Hepatocyte (in vitro differentiated cells): ENCODE measurements around the gene NEURL2. TPM values are rescaled to one million over a fixed set of nuclear protein-coding genes. Genes with fewer than 3 reads are reported as not detected.

Experiments
- DNase-seq: peaks from one replicate; pipeline ENCODE4 v3.0.0-alpha.2; 2016; ENCODE audit warnings: low spot score
- H2AFZ ChIP-seq: fragments of 200-600 bp; sonication (generic); 2 replicates; pipeline ENCODE4 v1.6.0; 2016; ENCODE audit warnings: antibody characterized with exemption, mild to moderate bottlenecking
- H3K27ac ChIP-seq: fragments of 200-600 bp; sonication (generic); 2 replicates; pipeline ENCODE4 v1.5.1; 2016; ENCODE audit warnings: mild to moderate bottlenecking
- H3K27me3 ChIP-seq: fragments of 200-600 bp; sonication (generic); 2 replicates; pipeline ENCODE4 v1.6.1; 2016
- H3K36me3 ChIP-seq: fragments of 200-600 bp; sonication (generic); replicated peaks from 2 replicates; pipeline ENCODE4 v1.5.1; 2016; ENCODE audit warnings: low read depth; ENCODE audit not compliant: insufficient read depth
- H3K4me1 ChIP-seq: fragments of 200-600 bp; sonication (generic); 2 replicates; pipeline ENCODE4 v1.5.1; 2016; ENCODE audit warnings: mild to moderate bottlenecking, moderate library complexity; ENCODE audit not compliant: insufficient read depth
- H3K4me2 ChIP-seq: fragments of 200-600 bp; sonication (generic); 2 replicates; pipeline ENCODE4 v1.6.0; 2016
- H3K4me3 ChIP-seq: fragments of 200-600 bp; sonication (generic); 2 replicates; pipeline ENCODE4 v1.5.1; 2016; ENCODE audit warnings: mild to moderate bottlenecking
- H3K79me2 ChIP-seq: fragments of 200-600 bp; sonication (generic); 2 replicates; pipeline ENCODE4 v1.6.0; 2017; ENCODE audit warnings: mild to moderate bottlenecking
- H3K9me2 ChIP-seq: fragments of 200-600 bp; sonication (generic); replicated peaks from 2 replicates; pipeline ENCODE4 v1.6.0; 2017; ENCODE audit warnings: mild to moderate bottlenecking; ENCODE audit not compliant: insufficient read depth
- H3K9me3 ChIP-seq: fragments of 200-600 bp; sonication (generic); 2 replicates; pipeline ENCODE4 v1.5.1; 2016; ENCODE audit warnings: low read depth, mild to moderate bottlenecking
- H4K20me1 ChIP-seq: fragments of 200-600 bp; sonication (generic); 2 replicates; pipeline ENCODE4 v1.6.0; 2016; ENCODE audit warnings: mild to moderate bottlenecking; ENCODE audit not compliant: insufficient read depth, poor library complexity, severe bottlenecking
- EZH2 ChIP-seq: fragments of 200-600 bp; sonication (generic); IDR thresholded peaks from 2 replicates; pipeline ENCODE4 v1.6.1; 2016; ENCODE audit warnings: antibody characterized with exemption, mild to moderate bottlenecking, borderline replicate concordance
- EZH2phosphoT487 ChIP-seq: fragments of 200-600 bp; sonication (generic); IDR thresholded peaks from one replicate; pipeline ENCODE4 v1.6.1; 2018; ENCODE audit warnings: antibody characterized with exemption, mild to moderate bottlenecking, low read depth, moderate library complexity; ENCODE audit not compliant: unreplicated experiment, severe bottlenecking
- WGBS: methylation state at CpG from one replicate; pipeline ENCODE4 v1.1.6; 2016; ENCODE audit warnings: low lambda C conversion rate; ENCODE audit errors: missing lambda C conversion rate; 5-methylcytosine and 5-hydroxymethylcytosine counted together
- polyA plus RNA-seq: library from polyadenylated mRNA; unstranded; fragments of >200 nt; fragmentation: Nextera tagmentation; extraction: Ambion mirVana; gene quantifications from 2 replicates; pipeline ENCODE4 v1.2.1, GENCODE V29; 2016
- total RNA-seq: library from RNA; depleted of rRNA; stranded (reverse); fragments of >200 nt; gene quantifications from 2 replicates; pipeline ENCODE4 v1.2.3, GENCODE V29; 2014
- TF ChIP-seq, protein P1 (sequence below): fragments of 200-600 bp; sonication (generic); IDR thresholded peaks from 2 replicates; pipeline ENCODE4 v1.5.1; 2016; ENCODE audit warnings: antibody characterized with exemption, mild to moderate bottlenecking; ENCODE audit not compliant: poor library complexity

NEURL2 gene
- total and polyA plus RNA-seq, 2 experiments from 2014 or later = 11.7 to 12.8 TPM

DNA sequence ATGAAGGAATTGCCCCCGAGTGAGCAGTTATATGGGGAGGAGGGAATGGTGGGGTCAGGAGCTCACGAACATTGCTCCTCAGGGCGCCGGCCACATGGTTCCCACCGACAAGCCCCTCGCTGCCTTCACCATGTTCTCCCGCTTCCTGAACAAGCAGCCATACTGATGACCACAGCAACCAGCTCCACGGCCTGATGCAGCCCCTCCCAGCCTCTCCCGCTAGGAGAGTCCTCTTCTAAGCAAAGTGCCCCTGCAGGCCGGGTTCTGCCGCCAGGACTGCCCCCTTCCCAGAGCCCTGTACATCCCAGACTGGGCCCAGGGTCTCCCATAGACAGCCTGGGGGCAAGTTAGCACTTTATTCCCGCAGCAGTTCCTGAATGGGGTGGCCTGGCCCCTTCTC lies 7.3 kb upstream of the NEURL2 start:
- peaks cover 4% of the 10 kb centered on the region for H3K4me1 ChIP-seq
- WGBS = 93% methylated on average over 12 of the region's 12 CpGs
- no peaks in the 10 kb centered on the region for H4K20me1 ChIP-seq
- peaks cover 7% of the 10 kb centered on the region for H3K79me2 ChIP-seq
- no peak overlapping the region for H3K4me2 ChIP-seq
- TF ChIP-seq EZH2phosphoT487 (no peak), EZH2 (no peak)
- TF ChIP-seq, protein P1, sequence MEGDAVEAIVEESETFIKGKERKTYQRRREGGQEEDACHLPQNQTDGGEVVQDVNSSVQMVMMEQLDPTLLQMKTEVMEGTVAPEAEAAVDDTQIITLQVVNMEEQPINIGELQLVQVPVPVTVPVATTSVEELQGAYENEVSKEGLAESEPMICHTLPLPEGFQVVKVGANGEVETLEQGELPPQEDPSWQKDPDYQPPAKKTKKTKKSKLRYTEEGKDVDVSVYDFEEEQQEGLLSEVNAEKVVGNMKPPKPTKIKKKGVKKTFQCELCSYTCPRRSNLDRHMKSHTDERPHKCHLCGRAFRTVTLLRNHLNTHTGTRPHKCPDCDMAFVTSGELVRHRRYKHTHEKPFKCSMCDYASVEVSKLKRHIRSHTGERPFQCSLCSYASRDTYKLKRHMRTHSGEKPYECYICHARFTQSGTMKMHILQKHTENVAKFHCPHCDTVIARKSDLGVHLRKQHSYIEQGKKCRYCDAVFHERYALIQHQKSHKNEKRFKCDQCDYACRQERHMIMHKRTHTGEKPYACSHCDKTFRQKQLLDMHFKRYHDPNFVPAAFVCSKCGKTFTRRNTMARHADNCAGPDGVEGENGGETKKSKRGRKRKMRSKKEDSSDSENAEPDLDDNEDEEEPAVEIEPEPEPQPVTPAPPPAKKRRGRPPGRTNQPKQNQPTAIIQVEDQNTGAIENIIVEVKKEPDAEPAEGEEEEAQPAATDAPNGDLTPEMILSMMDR = no peak
- DNase-seq = no peak
- H3K27ac ChIP-seq = no peak overlapping the region
- H3K4me3 ChIP-seq = no peak overlapping the region
- no peaks in the 10 kb centered on the region for H3K27me3 ChIP-seq
- no peaks in the 10 kb centered on the region for H3K9me2 ChIP-seq
- H3K9me3 ChIP-seq = no peaks in the 10 kb centered on the region
- H3K36me3 ChIP-seq = no peaks in the 10 kb centered on the region
- H2AFZ ChIP-seq = no peak overlapping the region

DNA sequence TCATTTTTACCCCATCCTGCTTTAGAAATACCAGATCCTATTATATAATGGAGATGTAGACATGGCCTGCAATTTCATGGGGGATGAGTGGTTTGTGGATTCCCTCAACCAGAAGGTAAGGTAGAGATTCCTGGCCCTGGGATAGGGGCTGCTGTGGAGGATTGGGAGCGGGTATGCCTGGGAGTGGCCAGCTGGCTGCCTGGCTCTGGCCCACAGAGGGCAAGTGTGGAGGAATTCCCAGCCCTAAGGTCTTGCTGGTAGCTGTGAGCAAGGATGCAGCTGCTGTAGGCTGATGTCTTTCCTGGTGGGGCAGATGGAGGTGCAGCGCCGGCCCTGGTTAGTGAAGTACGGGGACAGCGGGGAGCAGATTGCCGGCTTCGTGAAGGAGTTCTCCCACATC lies 6.7 kb upstream of the NEURL2 start:
- no peaks in the 10 kb centered on the region for H3K9me3 ChIP-seq
- no peak overlapping the region for H3K4me2 ChIP-seq
- no peak overlapping the region for H3K27ac ChIP-seq
- H3K79me2 ChIP-seq = peaks cover 11% of the 10 kb centered on the region
- TF ChIP-seq EZH2phosphoT487 (no peak), EZH2 (no peak)
- TF ChIP-seq, protein P1 = no peak
- no peak for DNase-seq
- H4K20me1 ChIP-seq = no peaks in the 10 kb centered on the region
- WGBS = 95% methylated on average over 7 of the region's 7 CpGs
- no peaks in the 10 kb centered on the region for H3K9me2 ChIP-seq
- H2AFZ ChIP-seq = no peak overlapping the region
- no peaks in the 10 kb centered on the region for H3K36me3 ChIP-seq
- H3K4me3 ChIP-seq = no peak overlapping the region
- H3K27me3 ChIP-seq = no peaks in the 10 kb centered on the region
- H3K4me1 ChIP-seq = peaks cover 8% of the 10 kb centered on the region

DNA sequence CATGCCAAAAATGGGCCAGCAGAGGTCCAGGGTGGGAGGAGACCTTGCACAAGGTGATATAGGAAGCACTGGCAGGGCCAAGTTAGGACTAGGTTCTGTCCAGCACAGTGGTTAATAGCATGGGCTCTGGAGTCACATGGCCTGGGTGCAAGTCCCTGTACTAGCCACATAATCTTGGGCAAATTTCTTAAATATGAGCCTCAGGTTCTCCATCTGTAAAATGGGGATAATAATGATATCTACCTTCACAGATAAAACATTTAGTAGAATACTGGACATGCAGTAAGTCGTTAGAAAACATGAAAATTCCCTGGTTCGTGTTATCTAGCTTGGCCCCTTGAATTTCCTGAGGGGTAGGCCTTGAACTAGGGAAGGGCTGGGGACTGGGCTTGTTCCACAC lies 6.3 kb upstream of the NEURL2 start:
- H3K4me1 ChIP-seq = peaks cover 8% of the 10 kb centered on the region
- no peak for TF ChIP-seq EZH2phosphoT487
- TF ChIP-seq, protein P1 = no peak
- TF ChIP-seq EZH2 = no peak
- H3K9me2 ChIP-seq = no peaks in the 10 kb centered on the region
- peaks cover 15% of the 10 kb centered on the region for H3K79me2 ChIP-seq
- H3K27me3 ChIP-seq = no peaks in the 10 kb centered on the region
- no peak overlapping the region for H2AFZ ChIP-seq
- 86% methylated on average over 2 of the region's 2 CpGs for WGBS
- H3K4me2 ChIP-seq = no peak overlapping the region
- H3K27ac ChIP-seq = no peak overlapping the region
- no peak for DNase-seq
- no peak overlapping the region for H3K4me3 ChIP-seq
- no peaks in the 10 kb centered on the region for H4K20me1 ChIP-seq
- H3K36me3 ChIP-seq = no peaks in the 10 kb centered on the region
- no peaks in the 10 kb centered on the region for H3K9me3 ChIP-seq
